Panc1 (cell line): ENCODE measurements around the gene GRK6.

Source experiments
- TCF7L2 ChIP-seq: IDR thresholded peaks from 2 replicates; pipeline ENCODE4 v1.6.1; 2011; ENCODE audit warnings: mild to moderate bottlenecking, low read depth, low read length, inconsistent platforms
- TF ChIP-seq, protein P1 (sequence below): fragments of 450-650 bp; IDR thresholded peaks from 2 replicates; pipeline ENCODE4 v1.5.1; 2017; ENCODE audit warnings: mild to moderate bottlenecking
- TF ChIP-seq, protein P2 (sequence below), 2 experiments: IDR thresholded peaks; 2 replicates each; pipeline ENCODE4 v1.6.1; 2011 to 2012; ENCODE audit warnings: low read depth in 2 of 2, control low read depth in 1 of 2, low read length in 1 of 2, mild to moderate bottlenecking in 1 of 2, moderate library complexity in 1 of 2; ENCODE audit not compliant: insufficient read depth in 1 of 2

DNA sequence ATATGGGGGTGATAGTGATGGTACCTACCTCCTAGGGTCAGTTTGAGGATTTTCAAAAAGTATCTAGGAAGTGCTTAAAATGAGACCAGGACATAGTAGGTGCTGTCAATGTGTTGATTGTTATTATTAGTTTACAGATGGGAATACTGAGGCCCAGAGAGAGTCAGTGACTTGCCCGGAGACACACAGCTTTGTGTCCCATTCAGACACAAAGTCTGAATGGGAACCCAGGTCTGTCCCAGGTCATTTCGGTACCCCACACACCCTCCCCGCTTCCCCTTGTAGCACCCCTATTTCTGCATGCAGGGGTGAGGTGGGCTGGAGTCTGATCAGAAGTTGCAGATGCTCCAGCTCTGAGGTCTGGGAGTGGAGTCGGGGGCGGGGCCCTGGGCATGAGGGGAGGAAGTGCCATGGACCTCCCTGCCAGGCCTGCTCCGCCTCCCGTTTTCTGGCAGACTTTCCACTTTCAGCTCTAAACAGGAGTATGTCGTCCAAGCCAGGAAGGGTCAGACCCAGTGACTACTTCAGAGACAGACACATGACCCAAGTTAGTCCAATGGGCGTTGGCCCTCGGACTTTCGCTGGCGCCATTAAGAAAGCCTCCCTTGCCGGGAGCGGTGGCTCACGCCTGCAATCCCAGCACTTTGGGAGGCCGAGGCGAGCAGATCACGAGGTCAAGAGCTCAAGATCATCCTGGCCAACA lies 50.2 kb downstream of the GRK6 start:
- TF ChIP-seq, protein P1, sequence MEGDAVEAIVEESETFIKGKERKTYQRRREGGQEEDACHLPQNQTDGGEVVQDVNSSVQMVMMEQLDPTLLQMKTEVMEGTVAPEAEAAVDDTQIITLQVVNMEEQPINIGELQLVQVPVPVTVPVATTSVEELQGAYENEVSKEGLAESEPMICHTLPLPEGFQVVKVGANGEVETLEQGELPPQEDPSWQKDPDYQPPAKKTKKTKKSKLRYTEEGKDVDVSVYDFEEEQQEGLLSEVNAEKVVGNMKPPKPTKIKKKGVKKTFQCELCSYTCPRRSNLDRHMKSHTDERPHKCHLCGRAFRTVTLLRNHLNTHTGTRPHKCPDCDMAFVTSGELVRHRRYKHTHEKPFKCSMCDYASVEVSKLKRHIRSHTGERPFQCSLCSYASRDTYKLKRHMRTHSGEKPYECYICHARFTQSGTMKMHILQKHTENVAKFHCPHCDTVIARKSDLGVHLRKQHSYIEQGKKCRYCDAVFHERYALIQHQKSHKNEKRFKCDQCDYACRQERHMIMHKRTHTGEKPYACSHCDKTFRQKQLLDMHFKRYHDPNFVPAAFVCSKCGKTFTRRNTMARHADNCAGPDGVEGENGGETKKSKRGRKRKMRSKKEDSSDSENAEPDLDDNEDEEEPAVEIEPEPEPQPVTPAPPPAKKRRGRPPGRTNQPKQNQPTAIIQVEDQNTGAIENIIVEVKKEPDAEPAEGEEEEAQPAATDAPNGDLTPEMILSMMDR, result no peak
- TF ChIP-seq, protein P2, sequence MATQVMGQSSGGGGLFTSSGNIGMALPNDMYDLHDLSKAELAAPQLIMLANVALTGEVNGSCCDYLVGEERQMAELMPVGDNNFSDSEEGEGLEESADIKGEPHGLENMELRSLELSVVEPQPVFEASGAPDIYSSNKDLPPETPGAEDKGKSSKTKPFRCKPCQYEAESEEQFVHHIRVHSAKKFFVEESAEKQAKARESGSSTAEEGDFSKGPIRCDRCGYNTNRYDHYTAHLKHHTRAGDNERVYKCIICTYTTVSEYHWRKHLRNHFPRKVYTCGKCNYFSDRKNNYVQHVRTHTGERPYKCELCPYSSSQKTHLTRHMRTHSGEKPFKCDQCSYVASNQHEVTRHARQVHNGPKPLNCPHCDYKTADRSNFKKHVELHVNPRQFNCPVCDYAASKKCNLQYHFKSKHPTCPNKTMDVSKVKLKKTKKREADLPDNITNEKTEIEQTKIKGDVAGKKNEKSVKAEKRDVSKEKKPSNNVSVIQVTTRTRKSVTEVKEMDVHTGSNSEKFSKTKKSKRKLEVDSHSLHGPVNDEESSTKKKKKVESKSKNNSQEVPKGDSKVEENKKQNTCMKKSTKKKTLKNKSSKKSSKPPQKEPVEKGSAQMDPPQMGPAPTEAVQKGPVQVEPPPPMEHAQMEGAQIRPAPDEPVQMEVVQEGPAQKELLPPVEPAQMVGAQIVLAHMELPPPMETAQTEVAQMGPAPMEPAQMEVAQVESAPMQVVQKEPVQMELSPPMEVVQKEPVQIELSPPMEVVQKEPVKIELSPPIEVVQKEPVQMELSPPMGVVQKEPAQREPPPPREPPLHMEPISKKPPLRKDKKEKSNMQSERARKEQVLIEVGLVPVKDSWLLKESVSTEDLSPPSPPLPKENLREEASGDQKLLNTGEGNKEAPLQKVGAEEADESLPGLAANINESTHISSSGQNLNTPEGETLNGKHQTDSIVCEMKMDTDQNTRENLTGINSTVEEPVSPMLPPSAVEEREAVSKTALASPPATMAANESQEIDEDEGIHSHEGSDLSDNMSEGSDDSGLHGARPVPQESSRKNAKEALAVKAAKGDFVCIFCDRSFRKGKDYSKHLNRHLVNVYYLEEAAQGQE (IDR thresholded peaks at IDR 0.05; ENCODE audit: insufficient read depth in 1 of 2, low read depth in 2 of 2, low read length in 1 of 2), result no peak
- TF ChIP-seq TCF7L2, result no peak
